ENCODE data around the gene LEMD3. TPM values are rescaled to one million over a fixed set of nuclear protein-coding genes. Genes with fewer than 3 reads are reported as not detected.

LEMD3 gene
- total RNA-seq, 1 donor from 2014 or later = 20.9 TPM

DNA sequence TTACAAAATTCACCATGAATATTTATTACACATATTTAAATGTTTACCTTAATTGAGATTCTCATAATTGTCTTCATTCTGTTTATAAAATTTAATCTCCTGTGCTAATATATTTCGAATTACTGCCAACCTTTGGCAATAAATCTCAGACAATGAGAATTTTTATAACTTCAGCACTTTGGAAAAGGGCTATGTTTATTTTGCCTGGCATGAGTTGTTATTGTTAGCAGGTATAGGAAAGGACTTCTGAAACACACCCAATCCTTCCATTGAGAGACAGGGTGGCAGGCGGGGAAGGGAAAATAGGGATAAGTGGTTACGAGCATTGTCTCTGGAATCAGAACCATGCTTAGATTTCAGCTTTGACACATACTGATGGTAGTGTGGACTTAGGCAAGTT lies 97.0 kb downstream of the LEMD3 start:
- H3K4me1 Mint-ChIP-seq (ENCODE audit: low read depth, unreplicated experiment) = peaks cover 7% of the 10 kb centered on the region
- H3K4me2 ChIP-seq (ENCODE audit: low read length) = no peak overlapping the region
- no peaks in the 10 kb centered on the region for H3K79me2 ChIP-seq (ENCODE audit: insufficient read depth, low read length)
- no peak overlapping the region for H3K4me3 ChIP-seq (ENCODE audit: insufficient read depth, low read depth, low read length)
- no peaks in the 10 kb centered on the region for H3K4me1 ChIP-seq (ENCODE audit: insufficient read depth, low read length)
- DNase-seq (ENCODE audit: low read depth) (no peak), FAIRE-seq (no peak)
- H3K27ac ChIP-seq (ENCODE audit: low read depth, low read length) = no peak overlapping the region
- no peak overlapping the region for H2AFZ ChIP-seq (ENCODE audit: low read depth, low read length)
- no peak overlapping the region for H3K9ac ChIP-seq (ENCODE audit: low read length)
- H3K27ac Mint-ChIP-seq (ENCODE audit: unreplicated experiment) = no peak overlapping the region
- no peak for TF ChIP-seq EZH2 (IDR thresholded peaks at IDR 0.05; ENCODE audit: insufficient read depth, low read length)
- TF ChIP-seq, protein P1, sequence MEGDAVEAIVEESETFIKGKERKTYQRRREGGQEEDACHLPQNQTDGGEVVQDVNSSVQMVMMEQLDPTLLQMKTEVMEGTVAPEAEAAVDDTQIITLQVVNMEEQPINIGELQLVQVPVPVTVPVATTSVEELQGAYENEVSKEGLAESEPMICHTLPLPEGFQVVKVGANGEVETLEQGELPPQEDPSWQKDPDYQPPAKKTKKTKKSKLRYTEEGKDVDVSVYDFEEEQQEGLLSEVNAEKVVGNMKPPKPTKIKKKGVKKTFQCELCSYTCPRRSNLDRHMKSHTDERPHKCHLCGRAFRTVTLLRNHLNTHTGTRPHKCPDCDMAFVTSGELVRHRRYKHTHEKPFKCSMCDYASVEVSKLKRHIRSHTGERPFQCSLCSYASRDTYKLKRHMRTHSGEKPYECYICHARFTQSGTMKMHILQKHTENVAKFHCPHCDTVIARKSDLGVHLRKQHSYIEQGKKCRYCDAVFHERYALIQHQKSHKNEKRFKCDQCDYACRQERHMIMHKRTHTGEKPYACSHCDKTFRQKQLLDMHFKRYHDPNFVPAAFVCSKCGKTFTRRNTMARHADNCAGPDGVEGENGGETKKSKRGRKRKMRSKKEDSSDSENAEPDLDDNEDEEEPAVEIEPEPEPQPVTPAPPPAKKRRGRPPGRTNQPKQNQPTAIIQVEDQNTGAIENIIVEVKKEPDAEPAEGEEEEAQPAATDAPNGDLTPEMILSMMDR (IDR thresholded peaks at IDR 0.05; ENCODE audit: insufficient read depth, low read depth, low read length) = no peak
- no peaks in the 10 kb centered on the region for H3K27me3 Mint-ChIP-seq (ENCODE audit: low read depth, unreplicated experiment)
- H3K9me3 Mint-ChIP-seq (ENCODE audit: unreplicated experiment) = peaks cover 1% of the 10 kb centered on the region
- H3K36me3 Mint-ChIP-seq (ENCODE audit: low read depth, unreplicated experiment) = no peaks in the 10 kb centered on the region
- no peak overlapping the region for H3K4me3 Mint-ChIP-seq (ENCODE audit: unreplicated experiment)
- no peaks in the 10 kb centered on the region for H3K9me3 ChIP-seq (ENCODE audit: insufficient read depth, low read depth, low read length)
- H4K20me1 ChIP-seq (ENCODE audit: insufficient read depth, low read length) = no peaks in the 10 kb centered on the region
- no peaks in the 10 kb centered on the region for H3K27me3 ChIP-seq (ENCODE audit: insufficient read depth, low read length)
- H3K36me3 ChIP-seq (ENCODE audit: insufficient read depth, low read length) = no peaks in the 10 kb centered on the region

DNA sequence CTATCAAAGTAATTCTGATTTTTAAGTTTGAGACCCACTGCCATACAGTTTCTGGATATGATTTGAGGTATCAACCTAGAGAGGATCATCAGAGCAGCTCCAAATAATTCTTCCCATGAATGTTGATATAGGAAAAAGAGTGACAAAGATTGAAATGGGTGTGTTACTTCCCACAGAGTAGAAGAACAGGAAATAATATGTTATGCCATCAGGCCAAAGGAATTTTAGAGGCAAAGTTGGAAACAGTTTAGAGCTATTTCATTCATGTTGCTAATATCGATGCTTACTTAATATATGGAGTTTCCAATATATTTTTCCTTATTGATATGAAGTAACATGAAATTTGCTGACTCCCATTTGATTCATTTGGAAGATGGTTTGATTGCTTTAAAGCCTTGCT lies 100.2 kb downstream of the LEMD3 start:
- Histone ChIP-seq H3K9me3 (ENCODE audit: insufficient read depth, low read depth, low read length) (no peaks in the 10 kb centered on the region), H3K27ac (ENCODE audit: low read depth, low read length) (no peak overlapping the region), H3K4me3 (ENCODE audit: insufficient read depth, low read depth, low read length) (no peak overlapping the region), H3K36me3 (ENCODE audit: insufficient read depth, low read length) (no peaks in the 10 kb centered on the region), H4K20me1 (ENCODE audit: insufficient read depth, low read length) (no peaks in the 10 kb centered on the region), H3K27me3 (ENCODE audit: insufficient read depth, low read length) (no peaks in the 10 kb centered on the region), H2AFZ (ENCODE audit: low read depth, low read length) (no peak overlapping the region), H3K4me2 (ENCODE audit: low read length) (peak overlapping the region; percentile 16), H3K9ac (ENCODE audit: low read length) (no peak overlapping the region), H3K4me1 (ENCODE audit: insufficient read depth, low read length) (no peaks in the 10 kb centered on the region), H3K79me2 (ENCODE audit: insufficient read depth, low read length) (no peaks in the 10 kb centered on the region)
- Mint-ChIP-seq H3K27me3 (ENCODE audit: low read depth, unreplicated experiment) (peaks cover 2% of the 10 kb centered on the region), H3K27ac (ENCODE audit: unreplicated experiment) (peak overlapping the region; percentile 17), H3K36me3 (ENCODE audit: low read depth, unreplicated experiment) (no peaks in the 10 kb centered on the region), H3K9me3 (ENCODE audit: unreplicated experiment) (peaks cover 1% of the 10 kb centered on the region), H3K4me1 (ENCODE audit: low read depth, unreplicated experiment) (peaks cover 7% of the 10 kb centered on the region), H3K4me3 (ENCODE audit: unreplicated experiment) (no peak overlapping the region)
- no peak for FAIRE-seq
- no peak for DNase-seq (ENCODE audit: low read depth)
- TF ChIP-seq, protein P1 (IDR thresholded peaks at IDR 0.05; ENCODE audit: insufficient read depth, low read depth, low read length) = no peak
- no peak for TF ChIP-seq EZH2 (IDR thresholded peaks at IDR 0.05; ENCODE audit: insufficient read depth, low read length)

DNA sequence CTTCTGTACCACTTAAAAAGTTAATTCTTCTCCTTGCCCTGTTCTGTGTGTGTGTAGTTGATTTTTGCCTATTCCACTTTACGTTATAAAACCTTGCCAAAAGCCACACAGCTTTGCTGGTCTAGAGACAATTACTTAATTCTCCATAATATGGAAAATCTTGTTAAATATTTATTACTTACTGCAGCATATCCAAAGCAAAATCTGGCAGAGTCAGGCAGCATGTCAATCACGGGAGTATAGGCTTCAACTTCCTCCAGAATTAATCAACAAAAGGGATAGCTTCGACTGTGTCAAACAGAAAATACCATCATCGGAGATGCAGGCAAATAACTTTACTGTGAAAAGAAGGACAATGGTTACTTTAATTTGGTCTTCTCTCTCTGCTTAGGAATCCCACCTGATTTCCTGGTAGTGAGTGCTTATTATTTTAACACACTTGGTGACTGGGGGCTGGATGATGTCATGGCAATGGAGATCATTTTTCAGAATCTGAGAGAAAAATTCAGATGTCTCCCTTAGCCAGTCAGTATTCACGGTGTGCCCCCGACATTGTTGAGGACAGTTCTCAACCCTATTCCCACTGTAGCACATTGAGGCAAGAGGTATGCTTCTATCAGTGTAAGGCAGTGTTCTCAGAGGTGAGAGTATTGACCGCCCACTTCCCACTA lies 105.4 kb downstream of the LEMD3 start:
- FAIRE-seq = no peak
- no peak overlapping the region for H3K27ac Mint-ChIP-seq (ENCODE audit: unreplicated experiment)
- TF ChIP-seq, protein P1 (IDR thresholded peaks at IDR 0.05; ENCODE audit: insufficient read depth, low read depth, low read length) = no peak
- TF ChIP-seq EZH2 (IDR thresholded peaks at IDR 0.05; ENCODE audit: insufficient read depth, low read length) = no peak
- peaks cover 12% of the 10 kb centered on the region for H3K79me2 ChIP-seq (ENCODE audit: insufficient read depth, low read length)
- no peak overlapping the region for H3K4me3 ChIP-seq (ENCODE audit: insufficient read depth, low read depth, low read length)
- H3K4me1 Mint-ChIP-seq (ENCODE audit: low read depth, unreplicated experiment) = peaks cover 3% of the 10 kb centered on the region
- no peaks in the 10 kb centered on the region for H3K36me3 ChIP-seq (ENCODE audit: insufficient read depth, low read length)
- H3K9me3 Mint-ChIP-seq (ENCODE audit: unreplicated experiment) = peaks cover 1% of the 10 kb centered on the region
- H3K27ac ChIP-seq (ENCODE audit: low read depth, low read length) = no peak overlapping the region
- DNase-seq (ENCODE audit: low read depth) = no peak
- no peaks in the 10 kb centered on the region for H3K9me3 ChIP-seq (ENCODE audit: insufficient read depth, low read depth, low read length)
- H3K4me2 ChIP-seq (ENCODE audit: low read length) = no peak overlapping the region
- H3K4me1 ChIP-seq (ENCODE audit: insufficient read depth, low read length) = peaks cover 5% of the 10 kb centered on the region
- no peak overlapping the region for H3K4me3 Mint-ChIP-seq (ENCODE audit: unreplicated experiment)
- H4K20me1 ChIP-seq (ENCODE audit: insufficient read depth, low read length) = no peaks in the 10 kb centered on the region
- no peak overlapping the region for H3K9ac ChIP-seq (ENCODE audit: low read length)
- no peaks in the 10 kb centered on the region for H3K27me3 ChIP-seq (ENCODE audit: insufficient read depth, low read length)
- H3K36me3 Mint-ChIP-seq (ENCODE audit: low read depth, unreplicated experiment) = no peaks in the 10 kb centered on the region
- no peak overlapping the region for H2AFZ ChIP-seq (ENCODE audit: low read depth, low read length)
- H3K27me3 Mint-ChIP-seq (ENCODE audit: low read depth, unreplicated experiment) = peaks cover 2% of the 10 kb centered on the region
